NCI-H82 treated with DMSO at 0.1 percent for 48 hours (cell line): ENCODE data around the gene GADD45B.
"Not testable (repeated sequence)": the region's sequence is repeated elsewhere in the genome, so short reads cannot be mapped to it uniquely, and the experiment has no call there.

Source experiments
- DNase-seq: peaks from one replicate; lab custom pipeline; 2025; ENCODE audit not compliant: unreplicated experiment; lab: John Stamatoyannopoulos, UW

GADD45B gene

DNA sequence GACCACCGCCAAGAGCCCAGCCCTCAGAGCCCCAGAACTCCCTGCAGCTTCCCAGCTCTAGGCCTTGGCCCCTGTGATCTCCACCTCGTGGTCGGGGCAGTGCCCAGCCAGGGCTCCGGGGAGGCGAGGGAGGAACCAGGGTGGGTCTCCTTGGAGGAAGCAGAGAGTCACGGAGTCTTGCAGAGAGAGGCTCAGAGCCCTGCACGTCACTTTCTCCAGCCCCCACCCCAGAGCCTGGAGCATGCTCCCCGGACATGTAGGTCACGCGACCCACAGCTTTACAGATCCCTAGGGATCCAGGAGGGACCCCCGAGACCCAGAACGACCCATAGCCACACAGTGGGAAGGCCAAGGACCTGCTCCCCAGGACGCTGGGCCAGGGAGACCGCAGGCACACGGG, 11.9 kb downstream of the GADD45B start:
- no peak for DNase-seq

DNA sequence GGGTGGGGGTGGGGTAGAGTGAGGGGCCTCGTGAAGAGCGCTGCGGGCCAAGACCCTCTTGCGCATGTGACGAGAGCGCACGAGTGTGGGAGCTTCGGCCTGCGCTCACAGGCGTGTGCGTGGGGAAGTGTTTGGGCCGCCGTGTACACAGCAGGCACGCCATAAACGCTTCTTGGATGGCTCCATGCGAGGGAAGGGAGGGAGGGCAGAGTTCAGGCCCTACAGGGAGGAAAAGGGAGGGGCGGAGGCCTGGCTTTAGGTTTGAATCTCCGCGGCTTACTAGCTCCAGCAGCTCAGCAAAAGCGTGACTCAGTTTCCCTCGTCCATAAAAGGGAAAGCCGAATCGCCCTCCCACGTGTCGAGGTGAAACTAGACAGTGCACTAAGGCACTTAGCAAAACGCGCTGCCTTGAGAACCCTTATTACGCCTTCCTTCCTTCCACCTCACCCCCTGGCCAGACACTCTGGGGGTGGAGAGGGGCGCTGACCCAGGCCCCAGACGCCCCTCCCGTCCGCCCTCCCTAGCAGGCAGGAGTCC, 12.5 kb downstream of the GADD45B start:
- DNase-seq: no peak

DNA sequence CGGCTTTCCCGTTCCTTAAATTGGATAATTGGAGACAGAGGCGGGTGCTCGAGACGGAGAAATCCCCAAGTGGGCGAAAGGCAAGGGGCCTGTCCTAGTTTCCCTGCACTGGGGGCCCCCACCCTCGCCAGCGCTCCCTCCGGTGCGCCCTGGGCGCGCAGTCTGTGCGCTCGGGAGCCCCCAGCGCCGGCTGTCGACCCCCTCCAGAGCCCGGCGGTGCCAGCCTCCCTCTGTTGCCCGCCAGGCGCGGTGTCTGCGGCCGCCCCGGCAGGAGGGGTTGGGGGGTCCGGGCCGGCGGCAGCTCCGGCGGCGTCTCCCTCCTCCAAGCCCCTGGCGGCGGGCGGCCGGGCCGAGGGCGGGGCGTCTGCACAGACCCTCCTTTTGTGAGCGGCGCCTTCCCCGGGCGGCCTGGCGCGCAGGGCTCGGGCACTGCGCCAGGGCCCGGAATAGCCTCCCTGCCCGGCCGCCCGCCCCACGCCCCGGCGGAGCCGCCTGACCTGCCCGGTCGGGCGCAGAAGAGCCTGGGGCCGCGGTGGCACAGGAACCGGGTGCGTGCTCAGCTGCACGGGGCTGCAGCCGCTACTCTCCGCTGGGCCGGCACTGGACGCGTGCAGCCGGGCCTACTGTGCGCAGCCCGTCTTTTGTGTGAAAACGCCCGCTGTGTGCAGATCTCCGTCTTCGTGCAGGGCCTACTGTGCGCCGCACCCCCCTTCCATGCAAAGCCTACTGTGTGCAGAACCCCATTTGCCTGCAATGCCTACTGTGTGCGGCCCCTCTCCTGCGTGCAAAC, 13.2 kb downstream of the GADD45B start:
- no peak for DNase-seq

DNA sequence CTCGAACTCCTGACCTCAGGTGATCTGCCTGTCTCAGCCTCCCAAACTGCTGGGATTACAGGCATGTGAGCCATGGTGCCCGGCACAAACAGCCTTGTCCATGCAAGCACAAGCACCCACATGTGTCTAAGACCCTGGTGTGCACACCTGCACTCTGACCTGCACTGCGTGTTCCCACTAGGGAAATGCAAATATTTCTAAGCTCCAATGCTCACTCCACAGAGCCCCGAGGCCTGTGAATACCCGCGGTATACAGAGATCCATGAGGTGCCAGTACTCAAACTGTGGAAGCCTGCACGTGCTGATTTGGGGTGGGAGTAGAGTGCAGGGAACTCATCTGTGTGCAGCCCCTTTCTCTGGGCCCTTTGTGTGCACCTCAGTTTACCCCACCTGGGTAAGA, 14.7 kb downstream of the GADD45B start:
- no peak for DNase-seq

DNA sequence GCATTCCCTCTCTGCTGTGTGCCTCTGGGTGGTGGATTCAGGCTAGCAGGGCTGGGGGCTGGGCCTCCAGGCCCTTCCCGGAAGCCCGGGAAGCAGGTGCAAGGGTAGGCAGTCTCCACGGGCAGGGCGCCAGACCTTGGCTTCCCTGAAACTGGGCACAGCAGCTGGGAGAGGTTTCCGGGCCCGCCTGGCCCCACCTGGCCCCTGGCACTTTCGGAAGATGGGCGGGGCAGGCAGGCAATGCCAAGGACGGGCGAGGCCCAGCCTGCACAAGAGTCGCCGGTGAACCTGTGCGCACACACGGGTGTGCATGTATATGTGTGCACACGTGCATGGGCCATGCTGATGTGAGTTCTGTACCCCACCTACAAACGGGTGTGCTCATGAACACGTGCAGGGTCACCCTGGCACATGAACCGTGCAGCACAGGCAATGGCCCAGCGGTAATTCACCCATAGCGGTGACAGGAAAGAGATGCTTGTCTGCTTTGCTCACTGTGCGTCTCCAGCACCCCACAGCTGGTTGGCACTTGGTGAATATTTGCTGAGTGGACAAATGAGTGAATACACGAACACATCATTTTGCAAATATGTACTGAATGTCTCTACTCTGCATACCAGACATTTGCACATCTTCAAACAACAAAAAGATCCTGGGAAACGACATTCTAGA, 15.3 kb downstream of the GADD45B start:
- DNase-seq: no peak

DNA sequence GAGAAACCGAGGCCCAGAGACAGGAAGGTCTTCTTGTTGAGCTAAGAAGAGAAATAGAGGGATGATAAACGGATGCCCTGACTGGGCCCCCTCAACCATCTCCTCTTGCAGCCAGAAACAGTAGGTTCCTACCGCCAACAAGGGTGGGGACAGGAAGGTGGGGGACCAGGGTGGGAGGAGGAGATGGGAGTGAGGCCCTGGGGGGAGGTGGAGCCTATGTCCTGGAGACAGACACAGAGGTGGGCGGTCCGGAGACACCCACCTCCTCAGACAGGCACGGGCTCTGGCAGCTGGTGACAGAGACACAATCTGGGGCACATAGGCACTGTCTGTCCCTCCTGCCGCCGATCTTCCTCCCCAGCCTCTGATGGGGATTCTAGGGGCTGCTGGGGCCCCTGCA, 16.9 kb downstream of the GADD45B start:
- no peak for DNase-seq

DNA sequence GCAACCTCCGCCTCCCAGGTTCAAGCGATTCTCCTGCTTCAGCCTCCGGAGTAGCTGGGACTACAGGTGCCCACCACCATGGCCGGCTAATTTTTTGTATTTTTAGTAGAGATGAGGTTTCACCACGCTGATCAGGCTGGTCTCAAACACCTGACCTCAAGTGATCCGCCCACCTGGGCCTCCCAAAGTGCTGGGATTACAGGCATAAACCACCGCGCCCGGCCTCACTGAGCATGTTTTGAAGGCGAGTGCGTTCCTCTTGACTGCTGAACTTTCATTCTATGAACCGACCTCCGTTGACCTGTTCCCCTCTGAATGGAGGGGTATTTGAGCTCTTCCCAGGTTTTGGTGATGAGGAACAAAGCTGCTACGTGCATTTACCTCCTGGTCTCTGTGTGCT, 17.5 kb downstream of the GADD45B start:
- DNase-seq: not testable (repeated sequence)

DNA sequence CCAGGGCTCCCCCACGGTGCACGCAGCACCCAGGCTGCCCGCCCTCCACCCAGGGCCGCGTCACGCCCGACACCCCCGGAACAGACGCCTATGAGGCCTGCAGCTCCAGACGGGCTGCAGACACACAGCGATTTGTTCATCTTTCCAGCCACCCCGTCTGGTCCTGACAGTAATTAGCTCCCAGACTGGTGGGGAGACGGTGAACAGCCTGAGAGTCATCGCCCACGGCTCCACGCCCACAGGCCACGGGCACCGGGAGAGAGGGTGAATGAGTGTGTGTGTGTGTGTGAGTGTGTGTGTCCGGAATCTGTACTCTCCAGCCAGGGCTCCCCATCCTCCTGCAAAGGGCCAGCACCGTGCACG, 18.1 kb downstream of the GADD45B start:
- DNase-seq: no peak

DNA sequence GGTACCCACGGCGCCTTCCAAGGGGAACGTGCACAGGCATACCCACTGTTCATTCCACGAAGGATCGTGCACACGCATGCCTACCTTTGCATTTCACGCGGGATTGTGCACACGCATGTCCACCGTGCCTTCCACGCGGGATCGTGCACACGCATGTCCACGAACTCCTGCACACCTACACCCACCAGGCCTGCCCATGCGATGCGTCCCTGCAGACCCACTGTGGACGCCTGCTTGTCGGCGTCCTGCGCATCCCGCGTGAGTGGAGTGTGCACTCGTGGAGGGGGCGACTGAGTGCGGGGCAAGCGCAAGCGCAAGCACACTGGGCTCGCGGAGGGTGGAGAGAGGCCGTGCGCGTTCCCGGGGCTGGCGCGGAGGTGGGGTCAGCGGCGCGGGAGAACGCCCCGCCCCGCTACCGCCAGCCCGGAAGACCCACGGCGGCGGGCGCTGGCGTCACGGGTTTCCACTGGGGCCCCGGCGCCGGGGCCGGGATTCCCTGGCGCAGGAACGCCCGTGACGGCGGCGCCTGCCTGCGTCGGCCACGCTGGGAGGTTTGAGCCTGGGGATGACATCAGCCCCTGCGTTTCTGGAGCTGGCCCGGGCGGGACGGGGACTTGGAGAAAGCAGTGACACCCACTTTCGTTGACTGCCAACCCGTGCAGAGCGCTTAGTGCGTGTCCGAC, 18.7 kb downstream of the GADD45B start:
- DNase-seq: no peak

DNA sequence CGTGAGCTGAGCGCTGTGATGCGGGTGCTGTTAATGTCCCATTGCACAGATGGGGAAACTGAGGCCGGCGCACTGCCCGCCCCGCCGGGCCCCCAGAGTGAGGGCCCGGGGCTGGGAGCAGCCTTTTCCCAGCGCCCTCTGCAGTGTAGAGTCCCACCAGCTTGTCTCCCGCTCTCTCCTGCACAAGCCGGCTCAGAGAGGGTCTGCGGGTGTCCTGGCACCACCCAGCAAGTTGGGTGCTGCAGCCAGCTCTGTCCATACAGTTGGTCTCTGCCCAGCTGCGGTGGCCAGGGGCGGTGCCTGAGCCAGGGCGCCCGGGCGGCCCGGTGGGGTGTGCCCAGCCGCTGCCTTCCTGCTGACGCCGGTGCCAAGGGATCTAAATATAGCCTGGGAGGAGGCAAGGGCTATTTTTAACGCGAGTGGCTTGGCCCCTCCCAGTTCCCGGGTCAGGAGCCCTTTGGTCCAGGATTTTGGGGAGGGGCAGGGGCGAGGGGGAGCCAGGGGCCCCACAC, 19.3 kb downstream of the GADD45B start:
- DNase-seq: no peak

DNA sequence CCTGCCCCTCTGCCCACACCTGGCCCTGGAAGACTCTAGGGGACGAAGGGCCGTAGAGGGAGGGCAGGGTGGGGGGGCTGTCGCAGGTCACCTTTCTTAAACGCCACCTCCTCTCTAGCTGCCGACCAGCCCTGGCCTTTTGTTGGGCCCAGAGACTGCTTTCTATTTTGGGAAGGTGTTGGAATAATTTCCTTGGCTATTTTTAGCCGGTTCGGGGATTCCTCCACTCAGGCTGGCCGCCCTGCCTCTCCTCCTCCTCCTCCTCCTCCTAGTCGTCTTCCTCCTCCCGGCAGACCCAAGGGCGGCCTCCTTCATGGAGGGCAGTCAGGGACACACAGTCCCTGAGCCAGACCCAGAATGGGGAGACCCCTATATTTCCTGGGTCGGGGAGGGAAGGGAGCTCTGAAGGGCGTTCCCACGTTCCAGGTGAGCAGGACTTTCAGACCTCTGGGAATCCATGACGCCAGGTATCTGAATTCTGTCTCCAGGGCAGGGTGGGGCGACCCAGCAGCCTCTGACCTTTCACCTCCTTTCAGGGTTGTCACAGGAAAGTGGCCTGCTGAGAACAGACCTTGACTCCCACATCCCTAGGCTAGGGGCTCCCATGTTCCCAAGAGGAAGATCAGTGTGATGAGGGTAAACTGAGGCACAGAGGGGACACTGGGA, 19.9 kb downstream of the GADD45B start:
- no peak for DNase-seq

DNA sequence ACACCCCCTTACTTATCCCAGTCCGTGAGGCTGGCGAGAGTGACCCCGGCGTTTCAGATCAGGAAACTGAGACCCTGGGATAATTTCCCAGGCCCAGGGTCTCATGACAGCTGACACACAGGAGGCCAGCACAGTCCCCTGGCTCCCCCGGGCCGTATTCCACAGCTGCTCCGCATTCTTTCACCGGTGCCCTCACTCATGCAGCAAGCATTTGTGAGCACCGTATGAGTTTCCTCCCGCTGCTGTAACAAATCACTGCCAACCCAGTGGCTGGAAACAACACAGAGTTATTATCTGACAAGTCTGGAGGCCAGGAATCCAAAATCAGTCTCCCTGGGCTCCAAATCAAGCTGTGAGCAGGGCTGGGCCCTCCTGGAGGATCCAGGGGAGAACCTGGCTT, 21.3 kb downstream of the GADD45B start:
- DNase-seq: no peak

DNA sequence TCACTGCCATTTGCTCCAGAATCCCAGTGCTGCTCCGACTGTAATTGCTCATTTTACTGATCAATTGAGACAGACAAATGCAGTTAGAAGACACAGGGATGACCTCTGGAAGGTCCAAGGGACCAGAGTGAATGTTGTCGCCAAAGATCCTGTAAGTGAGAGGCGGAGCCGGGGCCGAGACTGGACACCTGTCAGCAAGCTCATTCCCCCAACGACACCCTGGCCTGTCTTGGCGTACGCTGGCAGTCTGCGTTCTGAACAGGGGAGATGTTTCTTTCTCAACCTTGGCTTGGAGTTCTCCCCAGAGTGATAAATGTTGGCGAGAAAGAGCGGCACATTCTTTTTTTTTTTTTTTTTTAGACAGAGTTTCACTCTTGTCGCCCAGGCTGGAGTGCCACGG, 24.2 kb downstream of the GADD45B start:
- no peak for DNase-seq

DNA sequence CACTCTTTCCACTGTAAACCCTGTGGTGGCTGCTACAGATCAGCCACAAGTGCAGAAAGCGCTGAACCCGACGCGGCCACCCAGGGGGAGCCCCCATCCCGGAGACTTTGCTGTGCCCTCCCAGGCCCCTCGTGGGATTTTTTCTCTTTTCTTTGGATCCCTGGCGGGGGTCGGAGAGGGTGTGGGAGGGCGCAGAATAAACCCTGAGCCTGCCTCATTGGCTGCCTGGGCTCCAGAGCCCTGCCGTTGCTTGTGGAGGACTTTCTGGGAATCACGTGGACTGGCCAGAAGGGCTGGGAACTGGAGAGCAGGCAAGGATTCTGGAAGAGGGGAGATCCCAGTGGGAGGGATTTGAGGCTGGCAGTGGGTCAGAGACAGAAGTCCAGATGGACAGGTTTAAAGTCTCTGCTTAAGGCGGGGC, 24.9 kb downstream of the GADD45B start:
- peak; percentile 46 for DNase-seq

DNA sequence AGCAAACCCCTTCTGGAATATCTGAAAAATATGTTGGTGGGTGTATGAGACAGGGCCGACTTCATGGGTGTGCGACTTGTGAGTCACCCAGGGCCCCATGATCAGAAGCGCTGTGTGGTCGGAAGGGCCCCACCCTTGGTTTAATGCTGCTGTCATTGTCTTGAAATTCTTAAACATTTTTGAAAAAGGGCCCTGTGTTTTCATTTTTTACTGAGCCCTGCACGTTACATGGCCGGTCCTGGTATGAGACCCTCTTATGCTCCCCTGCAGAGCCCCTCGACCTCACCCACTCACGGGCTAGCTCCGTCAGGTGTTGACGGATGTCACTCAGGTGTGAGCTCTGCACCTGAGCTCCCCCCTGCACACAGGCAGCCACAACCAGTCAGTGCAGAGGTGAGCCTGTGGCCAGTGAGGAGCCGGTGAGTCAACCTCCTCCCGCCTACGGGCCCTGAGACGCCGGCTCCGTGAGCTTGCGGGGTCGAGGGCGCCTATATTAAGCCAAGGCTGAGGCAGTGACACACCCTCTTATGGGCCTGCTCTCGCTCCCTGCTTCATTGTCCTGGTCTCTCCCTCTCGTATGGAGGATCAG, 27.7 kb downstream of the GADD45B start:
- no peak for DNase-seq

DNA sequence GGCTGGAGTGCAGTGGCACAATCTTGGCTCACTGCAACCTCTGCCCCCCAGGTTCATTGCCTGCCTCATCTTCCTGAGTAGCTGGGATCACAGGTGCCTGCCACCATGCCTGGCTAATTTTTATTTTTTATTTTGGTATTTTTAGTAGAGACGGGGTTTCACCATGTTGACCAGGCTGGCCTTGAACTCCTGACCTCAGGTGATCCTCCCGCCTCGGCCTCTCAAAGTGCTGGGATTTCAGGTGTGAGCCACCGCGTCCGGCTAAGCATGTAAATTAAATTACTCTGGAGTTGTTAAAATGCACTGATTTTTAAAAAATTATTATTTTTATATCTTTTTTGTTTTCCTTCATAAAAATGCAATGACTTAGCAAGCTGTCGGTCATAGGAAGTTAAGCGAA, 30.7 kb downstream of the GADD45B start:
- not testable (repeated sequence) for DNase-seq

DNA sequence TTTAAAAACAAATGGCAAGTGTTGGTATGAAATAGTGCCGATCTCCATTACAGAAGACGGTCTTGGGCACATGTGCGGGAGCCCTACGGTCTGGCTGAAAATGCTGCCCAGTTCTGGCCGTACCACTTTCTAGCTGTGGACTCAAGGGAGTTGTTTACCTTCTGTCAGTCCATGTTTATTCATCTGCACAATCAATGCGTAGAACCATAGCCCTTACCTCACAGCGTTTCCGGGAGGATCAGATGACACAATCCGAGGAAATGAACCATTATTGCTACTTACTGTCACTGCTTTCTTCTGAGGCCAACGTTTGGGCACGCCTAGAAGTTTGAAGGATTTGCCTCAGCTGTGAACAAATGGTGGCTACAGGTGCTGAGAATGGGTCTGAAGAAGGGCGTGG, 31.2 kb downstream of the GADD45B start:
- no peak for DNase-seq

DNA sequence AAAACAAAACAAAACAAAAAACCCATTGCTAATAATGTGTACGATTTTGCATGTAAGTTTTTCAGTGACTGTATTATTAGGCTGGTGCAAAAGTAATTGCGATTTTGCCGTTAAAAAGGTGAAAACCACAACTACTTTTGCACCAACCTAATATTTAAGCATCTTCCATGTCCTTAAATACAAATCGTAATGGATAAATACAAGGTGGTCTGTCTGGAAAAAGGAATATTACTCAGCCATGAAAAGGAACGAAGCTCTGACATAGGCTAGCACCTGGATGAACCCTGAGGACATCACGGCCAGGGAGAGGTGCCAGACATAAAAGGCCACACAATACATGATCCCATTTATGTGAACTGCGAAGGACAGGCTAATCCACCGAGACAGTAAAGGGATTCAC, 33.2 kb downstream of the GADD45B start:
- DNase-seq: no peak

DNA sequence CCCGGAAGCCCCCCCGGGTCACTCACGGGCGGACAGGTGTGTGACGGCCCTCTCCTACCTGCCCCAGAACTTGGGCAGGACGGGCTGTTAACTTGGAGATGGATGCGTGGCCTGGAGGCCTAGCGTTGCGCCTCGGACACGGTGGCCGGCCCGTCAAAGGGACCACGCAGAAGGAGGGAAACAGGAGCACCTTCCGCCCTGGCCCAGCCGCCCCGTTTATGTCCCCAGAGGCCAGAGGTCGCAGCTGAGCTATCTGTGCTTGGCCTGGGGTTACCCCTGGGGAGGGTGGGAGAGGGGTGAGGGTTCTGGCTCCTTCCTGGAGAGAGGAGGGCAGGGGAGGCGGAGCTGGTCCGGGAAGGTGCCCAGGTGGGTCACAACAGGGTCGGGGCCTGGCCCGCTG, 35.6 kb downstream of the GADD45B start:
- no peak for DNase-seq

DNA sequence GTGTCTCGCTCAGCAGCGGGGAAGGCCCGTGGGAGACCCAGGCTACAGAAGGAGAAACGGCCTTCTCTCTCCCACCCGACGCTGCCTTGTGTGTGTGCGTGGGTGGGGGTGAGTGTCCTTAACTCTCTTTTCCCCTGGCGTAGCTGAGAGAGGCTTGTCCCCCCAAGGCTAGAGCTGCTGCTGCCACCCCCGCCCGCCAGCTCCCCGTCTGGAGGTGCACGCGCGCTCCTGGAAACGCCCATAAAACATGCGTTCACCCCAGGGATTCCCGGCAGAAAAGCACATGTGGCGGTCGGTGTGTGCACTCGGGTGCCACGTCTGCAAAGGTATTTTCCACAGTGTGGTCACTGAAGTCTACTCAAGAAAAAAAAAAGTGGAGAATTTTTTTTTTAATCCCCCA, 36.1 kb downstream of the GADD45B start:
- no peak for DNase-seq
